ENCODE measurements around the gene BBS9. TPM values are rescaled to one million over a fixed set of nuclear protein-coding genes. Genes with fewer than 3 reads are reported as not detected.

Gene BBS9
- total RNA-seq, 2 experiments from 2014 or later, result 16.0 to 20.4 TPM

GRCh38 chr7:33156441-33156840 lies 27.1 kb downstream of the BBS9 start:
- no peaks in the 10 kb centered on the region for H3K4me1 Mint-ChIP-seq (ENCODE audit: low read depth)
- DNase-seq (no peak), ATAC-seq (ENCODE audit: poor library complexity) (no peak)
- H3K4me1 ChIP-seq (ENCODE audit: insufficient read depth, low read length), result no peaks in the 10 kb centered on the region
- H3K36me3 ChIP-seq (ENCODE audit: insufficient read depth, low read length), result peaks cover 6% of the 10 kb centered on the region
- H3K27me3 Mint-ChIP-seq, result no peaks in the 10 kb centered on the region
- TF ChIP-seq CTCF (IDR thresholded peaks at IDR 0.05), result no peak
- no peaks in the 10 kb centered on the region for H3K9me3 Mint-ChIP-seq
- H3K9me3 ChIP-seq (ENCODE audit: control insufficient read depth in 1 of 2, insufficient read depth in 1 of 2, low read length in 2 of 2), result no peaks in the 10 kb centered on the region
- ChIA-PET POLR2A (no interaction called here), CTCF (no interaction called here)
- H3K36me3 Mint-ChIP-seq (ENCODE audit: low read depth), result peaks cover 75% of the 10 kb centered on the region
- H3K27ac ChIP-seq (ENCODE audit: low read depth in 1 of 2, low read length in 2 of 2), result no peak overlapping the region
- no peak overlapping the region for H3K4me3 ChIP-seq (ENCODE audit: low read length)
- intact Hi-C loops (cut with DNase I, micrococcal nuclease), result no loop called here
- H3K27me3 ChIP-seq (ENCODE audit: control insufficient read depth in 1 of 2, insufficient read depth in 2 of 2, low read length in 2 of 2), result no peaks in the 10 kb centered on the region
- H3K4me3 Mint-ChIP-seq, result no peak overlapping the region
- no peak overlapping the region for H3K27ac Mint-ChIP-seq

- Mint-ChIP-seq H3K27me3 (no peaks in the 10 kb centered on the region), H3K36me3 (ENCODE audit: low read depth) (peaks cover 84% of the 10 kb centered on the region), H3K27ac (no peak overlapping the region), H3K9me3 (no peaks in the 10 kb centered on the region), H3K4me1 (ENCODE audit: low read depth) (no peaks in the 10 kb centered on the region), H3K4me3 (no peak overlapping the region)
- DNase-seq, result no peak
- POLR2A ChIA-PET, result no interaction called here
- H3K27me3 ChIP-seq (ENCODE audit: control insufficient read depth in 1 of 2, insufficient read depth in 2 of 2, low read length in 2 of 2), result no peaks in the 10 kb centered on the region
- H3K9me3 ChIP-seq (ENCODE audit: control insufficient read depth in 1 of 2, insufficient read depth in 1 of 2, low read length in 2 of 2), result no peaks in the 10 kb centered on the region
- TF ChIP-seq CTCF (IDR thresholded peaks at IDR 0.05), result no peak
- H3K4me1 ChIP-seq (ENCODE audit: insufficient read depth, low read length), result no peaks in the 10 kb centered on the region
- peaks cover 6% of the 10 kb centered on the region for H3K36me3 ChIP-seq (ENCODE audit: insufficient read depth, low read length)
- no peak overlapping the region for H3K27ac ChIP-seq (ENCODE audit: low read depth in 1 of 2, low read length in 2 of 2)
- intact Hi-C loops (cut with DNase I, micrococcal nuclease), result no loop called here
- CTCF ChIA-PET, result no interaction called here
- no peak overlapping the region for H3K4me3 ChIP-seq (ENCODE audit: low read length)
- ATAC-seq (ENCODE audit: poor library complexity), result no peak
Observed at GRCh38 chr7:33157311-33157710, 27.9 kb downstream of the BBS9 start.

- no peak overlapping the region for H3K4me3 Mint-ChIP-seq
- DNase-seq, result no peak
- Histone ChIP-seq H3K4me1 (ENCODE audit: insufficient read depth, low read length) (no peaks in the 10 kb centered on the region), H3K27me3 (ENCODE audit: control insufficient read depth in 1 of 2, insufficient read depth in 2 of 2, low read length in 2 of 2) (no peaks in the 10 kb centered on the region), H3K36me3 (ENCODE audit: insufficient read depth, low read length) (peaks cover 6% of the 10 kb centered on the region), H3K4me3 (ENCODE audit: low read length) (no peak overlapping the region), H3K9me3 (ENCODE audit: control insufficient read depth in 1 of 2, insufficient read depth in 1 of 2, low read length in 2 of 2) (no peaks in the 10 kb centered on the region), H3K27ac (ENCODE audit: low read depth in 1 of 2, low read length in 2 of 2) (no peak overlapping the region)
- ChIA-PET POLR2A (no interaction called here), CTCF (no interaction called here)
- no peaks in the 10 kb centered on the region for H3K9me3 Mint-ChIP-seq
- H3K4me1 Mint-ChIP-seq (ENCODE audit: low read depth), result no peaks in the 10 kb centered on the region
- intact Hi-C loops (cut with DNase I, micrococcal nuclease), result no loop called here
- ATAC-seq (ENCODE audit: poor library complexity), result no peak
- no peak for TF ChIP-seq CTCF (IDR thresholded peaks at IDR 0.05)
- no peaks in the 10 kb centered on the region for H3K27me3 Mint-ChIP-seq
- no peak overlapping the region for H3K27ac Mint-ChIP-seq
- peaks cover 88% of the 10 kb centered on the region for H3K36me3 Mint-ChIP-seq (ENCODE audit: low read depth)
Observed at GRCh38 chr7:33157781-33158180, 28.4 kb downstream of the BBS9 start.
